ENCODE data around the gene TCF4.

Gene TCF4

GRCh38 chr18:55355223-55355622 is 232.8 kb downstream of the TCF4 start:
- Histone ChIP-seq H3K27ac (replicated peaks) (no peak overlapping the region), H3K4me3 (replicated peaks; ENCODE audit: insufficient read depth, low read length) (no peak overlapping the region), H3K27me3 (ENCODE audit: insufficient read depth, poor library complexity, severe bottlenecking) (peaks cover 2% of the 10 kb centered on the region)
- DNase-seq (ENCODE audit: low read depth in 1 of 2, low spot score in 1 of 2): no peak
- TF ChIP-seq POLR2AphosphoS5 (IDR thresholded peaks at IDR 0.05; ENCODE audit: low read depth) (no peak), REST (IDR thresholded peaks at IDR 0.05; ENCODE audit: insufficient replicate concordance, low read depth) (no peak), SPI1 (IDR thresholded peaks at IDR 0.05; ENCODE audit: borderline replicate concordance, low read depth) (no peak), GABPA (IDR thresholded peaks at IDR 0.05; ENCODE audit: low read depth) (no peak), CTCF (IDR thresholded peaks at IDR 0.05; ENCODE audit: insufficient read depth, low read length) (no peak)

GRCh38 chr18:55354795-55355194 is 233.2 kb downstream of the TCF4 start:
- DNase-seq (ENCODE audit: low read depth in 1 of 2, low spot score in 1 of 2): no peak
- no peak overlapping the region for H3K4me3 ChIP-seq (replicated peaks; ENCODE audit: insufficient read depth, low read length)
- H3K27ac ChIP-seq (replicated peaks): no peak overlapping the region
- peaks cover 2% of the 10 kb centered on the region for H3K27me3 ChIP-seq (ENCODE audit: insufficient read depth, poor library complexity, severe bottlenecking)
- TF ChIP-seq REST (IDR thresholded peaks at IDR 0.05; ENCODE audit: insufficient replicate concordance, low read depth) (no peak), SPI1 (IDR thresholded peaks at IDR 0.05; ENCODE audit: borderline replicate concordance, low read depth) (no peak), POLR2AphosphoS5 (IDR thresholded peaks at IDR 0.05; ENCODE audit: low read depth) (no peak), CTCF (IDR thresholded peaks at IDR 0.05; ENCODE audit: insufficient read depth, low read length) (no peak), GABPA (IDR thresholded peaks at IDR 0.05; ENCODE audit: low read depth) (no peak)

- peak in 1 of 2 experiments; percentile 47 for DNase-seq (ENCODE audit: low read depth in 1 of 2, low spot score in 1 of 2)
- TF ChIP-seq CTCF (IDR thresholded peaks at IDR 0.05; ENCODE audit: insufficient read depth, low read length): no peak
- no peak for TF ChIP-seq GABPA (IDR thresholded peaks at IDR 0.05; ENCODE audit: low read depth)
- no peak for TF ChIP-seq REST (IDR thresholded peaks at IDR 0.05; ENCODE audit: insufficient replicate concordance, low read depth)
- peak; percentile 79 for TF ChIP-seq POLR2AphosphoS5 (IDR thresholded peaks at IDR 0.05; ENCODE audit: low read depth)
- no peak overlapping the region for H3K4me3 ChIP-seq (replicated peaks; ENCODE audit: insufficient read depth, low read length)
- peaks cover 2% of the 10 kb centered on the region for H3K27me3 ChIP-seq (ENCODE audit: insufficient read depth, poor library complexity, severe bottlenecking)
- H3K27ac ChIP-seq (replicated peaks): no peak overlapping the region
These were observed 234.2 kb downstream of the TCF4 start for GRCh38 chr18:55353806-55354205.

Measured in HL-60 (cell line).